GDM1 (cell line): ENCODE measurements around the gene OR14C36.
"Not testable (repeated sequence)": the region's sequence is repeated elsewhere in the genome, so short reads cannot be mapped to it uniquely, and the experiment has no call there.

Experiments used
- DNase-seq: peaks from one replicate; lab custom pipeline; 2025; lab: John Stamatoyannopoulos, UW

OR14C36 gene, protein sequence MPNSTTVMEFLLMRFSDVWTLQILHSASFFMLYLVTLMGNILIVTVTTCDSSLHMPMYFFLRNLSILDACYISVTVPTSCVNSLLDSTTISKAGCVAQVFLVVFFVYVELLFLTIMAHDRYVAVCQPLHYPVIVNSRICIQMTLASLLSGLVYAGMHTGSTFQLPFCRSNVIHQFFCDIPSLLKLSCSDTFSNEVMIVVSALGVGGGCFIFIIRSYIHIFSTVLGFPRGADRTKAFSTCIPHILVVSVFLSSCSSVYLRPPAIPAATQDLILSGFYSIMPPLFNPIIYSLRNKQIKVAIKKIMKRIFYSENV

DNA sequence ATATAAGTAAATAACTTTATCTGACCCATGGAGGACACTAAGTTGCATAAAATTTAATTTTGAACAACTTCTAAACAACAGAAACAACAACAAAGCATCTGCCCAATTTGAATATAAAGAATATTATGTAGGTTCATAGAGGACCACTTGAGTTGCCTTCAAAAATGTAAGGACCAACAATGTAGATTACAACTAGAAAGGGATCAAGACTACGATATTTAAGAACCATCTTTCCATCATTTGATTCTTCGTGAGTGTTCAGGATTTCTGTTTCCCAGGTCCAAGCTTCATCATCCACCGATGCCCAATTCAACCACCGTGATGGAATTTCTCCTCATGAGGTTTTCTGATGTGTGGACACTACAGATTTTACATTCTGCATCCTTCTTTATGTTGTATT is at the start of gene OR14C36:
Gene OR14C36, plus strand, starts transcription at position 301 of the 400 bp plus-strand sequence. Its CDS starts 0 bp downstream, at position 301.
- DNase-seq, result no peak

DNA sequence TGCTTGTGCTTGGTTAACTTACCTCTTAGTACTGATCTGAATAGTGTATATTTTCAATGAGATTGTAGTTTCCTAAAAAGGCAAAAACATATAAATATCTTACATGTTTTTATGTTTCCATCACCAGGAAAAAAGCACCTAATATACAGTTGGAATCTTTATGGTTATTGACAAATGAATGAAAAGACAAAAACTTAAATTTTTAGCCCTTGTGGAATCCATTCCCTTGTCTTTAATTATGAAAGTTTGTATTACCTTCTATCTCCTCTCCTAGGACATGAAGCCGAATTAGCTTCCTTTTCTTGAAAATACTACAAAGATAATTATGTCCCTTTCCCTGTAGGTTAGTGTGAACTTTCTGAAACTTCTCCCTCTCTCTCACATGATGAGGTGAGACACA is 45.3 kb upstream of the OR14C36 start, which contains the start of gene OR2T12:
Gene OR2T12, minus strand, starts transcription at position 101 of the 400 bp plus-strand sequence. CDS start 7,846 bp downstream, outside the sequence.
- DNase-seq, result no peak

DNA sequence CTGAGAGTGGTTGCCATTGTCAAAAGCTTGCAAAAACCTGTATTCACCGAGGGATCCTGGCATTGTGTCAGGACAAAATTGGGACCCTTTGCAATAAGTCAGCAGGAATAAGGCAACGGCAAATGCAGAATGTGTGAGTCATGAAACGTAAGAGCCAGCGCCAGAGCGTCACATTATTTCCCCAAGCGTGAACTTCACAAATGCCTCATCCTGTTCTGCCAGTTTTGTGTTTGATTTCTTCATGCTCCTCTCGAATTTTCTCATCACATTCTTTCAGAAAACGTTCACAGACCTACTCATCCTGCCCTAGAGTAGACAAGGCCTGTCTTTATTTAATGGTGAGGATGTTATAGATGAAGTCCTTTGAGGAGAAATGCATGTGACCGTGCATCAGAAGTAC is 42.9 kb upstream of the OR14C36 start:
- DNase-seq, result not testable (repeated sequence)

DNA sequence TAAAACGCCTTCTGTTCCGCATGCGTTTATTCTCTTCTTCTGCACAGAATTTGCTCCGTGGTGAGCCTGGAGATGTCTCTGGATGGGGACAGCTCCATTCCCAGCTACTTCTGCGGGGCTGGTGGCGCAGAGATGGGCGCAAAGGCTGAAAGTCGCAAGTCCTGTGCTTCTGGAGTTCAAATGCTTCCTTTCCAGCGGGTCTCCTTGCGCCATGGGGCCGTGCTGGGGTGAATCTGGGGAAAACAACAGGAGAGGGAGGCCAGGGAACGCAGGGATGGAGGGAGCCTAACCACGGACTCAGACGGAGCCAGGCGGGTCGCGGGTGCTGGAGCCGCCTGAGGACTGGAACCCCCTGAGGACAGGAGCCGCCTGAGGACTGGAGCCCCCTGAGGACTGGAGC is 42.5 kb upstream of the OR14C36 start:
- no peak for DNase-seq

DNA sequence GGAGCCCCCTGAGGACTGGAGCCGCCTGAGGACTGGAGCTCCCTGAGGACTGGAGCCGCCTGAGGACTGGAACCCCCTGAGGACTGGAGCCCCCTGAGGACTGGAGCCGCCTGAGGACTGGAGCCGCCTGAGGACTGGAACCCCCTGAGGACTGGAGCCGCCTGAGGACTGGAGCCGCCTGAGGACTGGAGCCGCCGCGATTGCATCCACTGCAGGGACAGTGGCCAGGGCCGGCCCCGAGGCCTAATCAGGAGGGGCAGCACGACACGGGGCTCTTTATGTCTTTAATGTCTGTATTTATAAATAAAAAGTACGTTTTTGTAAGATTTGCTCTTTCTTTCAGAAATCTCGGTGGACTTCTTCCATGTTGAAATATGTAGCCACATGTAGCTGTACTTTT is 41.8 kb upstream of the OR14C36 start:
- not testable (repeated sequence) for DNase-seq

DNA sequence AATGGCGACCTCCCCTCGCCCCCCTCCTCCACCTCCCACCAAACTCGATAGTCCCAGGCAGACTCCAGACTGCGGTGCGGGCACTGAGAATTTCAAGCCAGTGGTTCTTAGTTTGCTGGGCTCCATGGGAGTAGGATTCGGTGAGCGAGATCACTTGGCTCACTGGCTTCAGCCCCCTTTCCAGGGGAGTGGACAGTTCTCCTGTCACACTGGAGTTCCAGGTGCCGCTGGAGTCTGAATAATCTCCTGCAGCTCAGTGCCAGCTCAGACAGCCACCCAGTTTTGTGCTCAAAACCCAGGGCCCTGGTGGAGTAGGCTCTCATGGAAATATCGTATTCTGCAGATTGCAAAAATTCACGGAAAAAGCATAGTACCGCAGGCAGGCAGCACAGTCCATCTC is 31.8 kb upstream of the OR14C36 start:
- no peak for DNase-seq

DNA sequence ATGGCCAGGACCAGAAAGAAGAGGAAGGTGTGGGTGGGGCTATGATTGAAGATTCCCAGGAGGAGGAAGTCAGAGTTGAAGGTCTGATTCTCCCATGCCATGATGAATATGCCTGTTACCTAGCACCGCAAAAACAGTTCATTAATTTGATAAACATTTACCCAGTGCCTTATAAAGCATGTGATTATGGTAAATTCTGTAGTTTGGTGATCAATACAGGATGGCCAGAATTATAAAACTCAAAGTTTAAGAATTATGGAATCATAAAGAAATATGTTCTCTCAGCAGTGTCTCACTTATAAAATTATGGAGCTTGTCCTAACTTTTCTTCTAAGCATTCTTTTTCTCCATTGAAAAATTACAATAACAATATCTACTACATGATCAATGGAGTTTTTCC is 24.1 kb upstream of the OR14C36 start, which contains the start of gene OR2M7:
Gene OR2M7, minus strand, starts transcription at position 101 of the 400 bp plus-strand sequence. Its CDS starts 0 bp downstream, at position 101.
- DNase-seq, result no peak

DNA sequence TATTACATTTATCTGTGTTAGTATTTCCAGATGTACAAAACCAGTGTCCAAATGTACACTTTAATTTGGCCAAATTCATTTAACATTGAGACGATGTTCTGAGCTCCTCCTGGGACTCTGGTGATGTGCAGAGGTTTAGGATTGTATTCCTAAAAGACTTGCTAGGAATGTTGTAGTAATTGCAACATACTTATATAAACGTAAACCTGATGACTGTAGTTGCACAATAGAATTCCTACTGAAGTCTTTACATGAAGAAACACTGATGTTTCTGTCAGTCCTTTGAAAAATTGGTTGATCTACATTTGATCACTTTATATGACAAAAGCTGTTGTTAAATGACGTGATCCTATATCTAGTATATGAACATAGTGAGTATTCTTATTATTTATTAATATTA is 5.1 kb upstream of the OR14C36 start:
- no peak for DNase-seq

DNA sequence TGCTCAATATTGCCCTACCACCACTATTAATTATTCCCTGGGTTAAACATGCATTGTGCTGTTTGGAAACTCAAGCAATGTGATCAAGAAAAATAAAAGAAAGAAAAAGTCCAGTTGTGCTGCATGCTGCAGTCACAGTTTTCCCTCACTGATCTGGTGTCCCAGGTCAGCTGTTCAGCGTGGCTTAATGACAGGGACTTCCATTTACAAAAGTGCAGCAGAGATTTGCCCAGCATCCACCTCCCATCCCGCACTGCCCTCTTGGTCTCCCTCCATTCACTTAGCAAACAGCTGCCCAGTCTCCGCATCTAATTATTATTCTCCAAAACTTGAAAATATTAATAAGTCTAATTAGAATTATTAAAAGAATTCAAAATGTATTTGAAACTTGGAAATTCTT is 10.8 kb downstream of the OR14C36 start:
- DNase-seq, result no peak

DNA sequence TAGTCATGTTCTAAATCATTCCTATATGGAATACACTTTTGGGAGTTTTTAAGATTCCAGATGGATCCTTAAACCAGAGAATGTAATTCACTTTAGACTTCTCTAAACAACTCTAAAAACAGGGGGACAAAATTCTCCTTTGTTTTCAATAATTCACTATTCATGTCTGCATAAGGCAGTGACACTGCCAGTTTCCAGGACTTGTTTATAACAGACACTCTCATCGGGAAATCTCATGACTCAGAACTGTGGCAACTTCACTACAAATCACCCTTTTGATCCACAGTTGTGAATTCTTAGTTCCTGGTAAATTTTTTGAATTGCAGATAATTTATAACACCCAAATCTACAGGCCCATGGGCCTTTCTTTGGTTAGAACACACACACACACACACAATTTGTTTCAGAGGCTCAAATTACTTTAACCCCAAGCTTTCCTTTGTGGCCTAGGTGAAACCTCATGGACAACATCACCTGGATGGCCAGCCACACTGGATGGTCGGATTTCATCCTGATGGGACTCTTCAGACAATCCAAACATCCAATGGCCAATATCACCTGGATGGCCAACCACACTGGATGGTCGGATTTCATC is 12.6 kb downstream of the OR14C36 start, which contains the start of gene OR2T4:
Gene OR2T4, plus strand, starts transcription at position 545 of the 595 bp plus-strand sequence. Its CDS starts 0 bp downstream, at position 545.
- no peak for DNase-seq

DNA sequence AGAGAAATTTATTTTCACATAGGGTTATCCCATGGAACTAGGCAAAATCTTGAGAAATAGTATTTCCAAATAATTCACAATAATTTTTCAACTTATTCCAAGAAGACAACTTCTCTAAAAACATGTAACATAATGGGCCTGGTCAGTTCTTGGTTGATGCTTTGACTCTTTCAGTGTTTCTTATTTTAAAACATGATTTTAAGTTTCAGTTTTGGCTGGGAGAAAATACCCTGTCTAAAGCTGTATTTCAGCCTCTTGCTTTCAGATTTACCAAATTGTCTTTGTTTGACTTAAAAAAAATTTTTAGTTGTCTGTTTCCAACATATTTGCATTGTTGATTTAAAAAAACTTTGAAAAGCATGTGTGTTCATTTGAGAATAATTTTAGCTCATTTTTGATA is 18.0 kb downstream of the OR14C36 start:
- no peak for DNase-seq

DNA sequence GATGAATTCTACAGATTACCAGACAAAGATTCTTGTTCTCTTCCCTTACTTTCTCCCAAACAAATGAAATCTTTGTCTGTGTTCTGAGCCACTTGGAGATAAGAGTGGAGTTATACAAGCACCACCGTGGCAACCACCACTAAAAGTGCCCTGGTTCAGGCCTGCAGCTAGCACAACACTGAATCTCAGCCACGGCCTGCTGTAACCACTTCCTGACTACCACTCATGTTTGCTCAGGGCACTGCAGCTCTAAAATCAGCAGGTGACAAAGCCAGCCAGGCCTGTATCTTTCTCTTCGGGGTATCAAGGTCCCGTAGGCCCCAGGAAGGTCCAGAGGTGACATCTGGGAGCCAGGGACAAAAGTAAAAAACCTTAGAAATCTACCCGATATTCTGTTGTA is 23.8 kb downstream of the OR14C36 start:
- no peak for DNase-seq

DNA sequence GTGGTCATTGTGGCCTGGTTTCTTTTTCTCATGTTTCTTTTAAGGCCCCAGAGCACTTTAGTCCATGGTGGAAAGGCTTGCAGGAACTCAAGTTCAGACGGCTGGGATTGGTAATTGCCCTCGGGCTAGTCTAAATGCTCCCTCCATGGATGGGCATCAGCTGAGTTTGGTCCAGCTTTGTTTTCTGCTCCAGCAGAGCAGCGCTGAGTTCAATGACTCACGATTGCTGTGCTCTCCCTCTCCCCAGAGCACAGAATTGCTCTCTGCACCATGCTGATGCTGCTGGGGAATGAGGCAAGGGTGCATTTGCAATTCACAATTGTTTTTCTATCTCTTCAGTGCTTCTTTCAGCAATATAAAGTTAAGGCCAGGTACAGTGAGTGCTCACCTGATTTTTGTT is 25.2 kb downstream of the OR14C36 start:
- DNase-seq, result no peak

DNA sequence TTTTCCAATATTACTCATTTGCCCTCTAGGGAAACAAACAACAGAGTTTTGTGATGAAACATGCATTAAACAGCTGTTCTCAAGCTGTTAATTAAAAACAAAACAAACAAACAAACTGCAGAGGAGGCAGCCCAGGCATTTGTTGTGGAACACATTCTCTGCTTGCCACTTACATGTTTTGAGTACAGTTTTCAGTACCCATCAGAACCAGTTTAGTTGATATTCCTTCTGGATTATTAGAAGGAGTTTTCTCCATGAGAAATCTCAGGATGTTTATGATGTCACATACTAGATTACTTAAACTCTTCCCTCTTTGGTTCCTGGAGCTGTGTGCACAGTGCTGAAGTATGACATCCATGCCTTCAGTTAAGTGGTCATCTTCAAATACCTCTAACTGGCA is 26.9 kb downstream of the OR14C36 start, which contains the start of gene OR2T6:
Gene OR2T6, plus strand, starts transcription at position 301 of the 400 bp plus-strand sequence. CDS start 11,863 bp downstream, outside the sequence.
- no peak for DNase-seq

DNA sequence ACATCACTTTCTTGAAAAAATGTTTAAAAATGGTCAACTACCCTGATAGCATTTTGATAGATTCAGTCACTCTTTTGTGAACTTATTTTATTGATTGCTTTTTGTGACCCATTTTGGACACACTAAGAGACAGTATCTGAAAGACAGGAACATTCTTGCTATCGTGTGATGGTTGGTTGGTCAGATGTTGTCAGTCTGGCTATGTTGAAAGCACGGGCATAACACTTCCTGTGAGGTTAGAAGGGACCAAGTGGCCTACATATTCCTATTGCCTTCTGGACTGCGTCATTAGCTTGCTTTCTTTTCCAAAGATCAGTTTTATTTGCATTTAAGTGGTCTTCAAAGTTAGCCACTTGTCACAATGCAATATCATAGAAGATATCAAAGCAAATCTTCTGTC is 28.3 kb downstream of the OR14C36 start:
- no peak for DNase-seq

DNA sequence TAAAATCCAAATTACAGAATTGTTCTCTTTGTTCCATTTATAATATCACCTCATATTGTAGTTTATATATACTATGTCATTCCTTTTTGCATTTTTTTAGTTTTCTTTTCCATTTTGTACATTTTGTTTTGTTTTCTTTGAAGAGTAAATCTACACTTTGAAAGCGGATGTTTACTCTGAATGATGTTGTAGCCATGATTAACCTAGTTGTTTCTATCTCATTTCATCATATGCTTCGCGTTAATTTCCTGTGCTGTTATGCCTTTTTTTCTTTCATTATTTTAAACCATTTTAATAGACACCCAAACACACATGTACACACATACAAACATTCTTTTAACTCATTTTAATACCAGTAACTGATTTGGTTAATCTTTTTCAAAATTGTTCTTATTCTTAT is 32.3 kb downstream of the OR14C36 start:
- no peak for DNase-seq

DNA sequence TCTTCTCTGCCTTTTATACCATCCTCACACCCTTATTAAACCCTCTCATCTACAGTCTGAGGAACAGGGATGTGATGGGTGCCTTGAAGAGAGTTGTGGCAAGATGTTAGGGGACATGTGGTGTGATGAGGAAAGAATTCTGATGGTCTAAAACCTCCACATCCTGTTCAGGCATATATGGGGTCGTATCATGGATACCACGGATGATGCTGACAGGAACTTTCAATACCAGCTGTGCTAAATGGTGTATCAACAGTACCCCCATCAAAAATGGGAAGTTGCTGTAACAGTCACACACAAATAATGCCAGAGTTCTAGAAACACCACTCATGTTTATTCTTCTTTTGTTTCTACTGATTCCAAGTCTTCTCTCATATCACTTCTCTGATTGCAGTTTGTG is 39.9 kb downstream of the OR14C36 start:
- no peak for DNase-seq

DNA sequence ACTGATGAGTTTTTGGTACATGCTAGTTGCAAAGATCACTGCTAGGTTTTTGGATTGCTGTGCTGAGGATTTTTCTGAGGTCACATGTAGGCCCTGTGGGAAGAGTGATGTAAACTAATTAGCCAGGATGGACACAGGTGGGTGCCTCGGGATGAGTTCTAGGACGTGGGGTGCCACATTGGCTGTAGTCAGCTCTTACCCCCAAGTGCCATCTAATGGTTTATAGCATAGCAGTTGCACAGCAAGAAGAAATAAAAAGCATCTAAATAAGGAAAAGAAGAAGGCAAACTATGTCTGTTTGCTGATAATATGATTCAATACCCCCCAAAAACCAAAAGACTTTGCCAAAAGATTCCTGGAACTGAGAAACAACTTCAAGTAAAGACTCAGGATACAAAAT is 44.5 kb downstream of the OR14C36 start:
- no peak for DNase-seq
